Urothelium cell line (cell line): ENCODE data around the gene MT1B.

Experiments
- DNase-seq: peaks from one replicate; pipeline ENCODE4 v3.0.0; 2011; ENCODE audit warnings: low spot score, mixed read lengths
- FAIRE-seq: peaks from 2 replicates; lab custom pipeline; 2011; peaks lifted over from hg19 to GRCh38; lab: Jason Lieb, UNC

The MT1B gene

GRCh38 chr16:56683424-56684172 lies 31.9 kb downstream of the MT1B start:
- DNase-seq (no peak), FAIRE-seq (no peak)

- no peak for FAIRE-seq
- DNase-seq = no peak
Observed at GRCh38 chr16:56684256-56684925, 32.7 kb downstream of the MT1B start.

- FAIRE-seq (no peak), DNase-seq (no peak)
Observed at GRCh38 chr16:56684926-56685590, 33.4 kb downstream of the MT1B start.

- FAIRE-seq (no peak), DNase-seq (no peak)
Observed at GRCh38 chr16:56686758-56687157, 35.1 kb downstream of the MT1B start.

- DNase-seq (no peak), FAIRE-seq (no peak)
Observed at GRCh38 chr16:56688762-56689161, 37.1 kb downstream of the MT1B start.

GRCh38 chr16:56689171-56689570 lies 37.5 kb downstream of the MT1B start:
- no peak for FAIRE-seq
- DNase-seq = no peak

GRCh38 chr16:56690420-56691122 lies 38.9 kb downstream of the MT1B start:
- DNase-seq = no peak
- no peak for FAIRE-seq

GRCh38 chr16:56691885-56692284 lies 40.2 kb downstream of the MT1B start:
- DNase-seq (peak; percentile 81), FAIRE-seq (no peak)

- no peak for DNase-seq
- FAIRE-seq = no peak
Observed at GRCh38 chr16:56695246-56695645, 43.6 kb downstream of the MT1B start.

GRCh38 chr16:56697456-56698155 lies 45.9 kb downstream of the MT1B start:
- DNase-seq (no peak), FAIRE-seq (no peak)

- no peak for FAIRE-seq
- DNase-seq = no peak
Observed at GRCh38 chr16:56700195-56700594, 48.5 kb downstream of the MT1B start.

GRCh38 chr16:56700631-56701030 lies 48.9 kb downstream of the MT1B start:
- DNase-seq = no peak
- no peak for FAIRE-seq

- DNase-seq (no peak), FAIRE-seq (peak; percentile 23)
Observed at GRCh38 chr16:56701534-56701933, 49.8 kb downstream of the MT1B start.
